HG03139 (cell line): ENCODE measurements around the gene PELI1.

Experiments used
- ATAC-seq: cut with Tn5 transposase; IDR thresholded peaks from one replicate; pipeline ENCODE4 v1.9.1; 2021; ENCODE audit not compliant: unreplicated experiment

PELI1 gene, protein sequence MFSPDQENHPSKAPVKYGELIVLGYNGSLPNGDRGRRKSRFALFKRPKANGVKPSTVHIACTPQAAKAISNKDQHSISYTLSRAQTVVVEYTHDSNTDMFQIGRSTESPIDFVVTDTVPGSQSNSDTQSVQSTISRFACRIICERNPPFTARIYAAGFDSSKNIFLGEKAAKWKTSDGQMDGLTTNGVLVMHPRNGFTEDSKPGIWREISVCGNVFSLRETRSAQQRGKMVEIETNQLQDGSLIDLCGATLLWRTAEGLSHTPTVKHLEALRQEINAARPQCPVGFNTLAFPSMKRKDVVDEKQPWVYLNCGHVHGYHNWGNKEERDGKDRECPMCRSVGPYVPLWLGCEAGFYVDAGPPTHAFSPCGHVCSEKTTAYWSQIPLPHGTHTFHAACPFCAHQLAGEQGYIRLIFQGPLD

DNA sequence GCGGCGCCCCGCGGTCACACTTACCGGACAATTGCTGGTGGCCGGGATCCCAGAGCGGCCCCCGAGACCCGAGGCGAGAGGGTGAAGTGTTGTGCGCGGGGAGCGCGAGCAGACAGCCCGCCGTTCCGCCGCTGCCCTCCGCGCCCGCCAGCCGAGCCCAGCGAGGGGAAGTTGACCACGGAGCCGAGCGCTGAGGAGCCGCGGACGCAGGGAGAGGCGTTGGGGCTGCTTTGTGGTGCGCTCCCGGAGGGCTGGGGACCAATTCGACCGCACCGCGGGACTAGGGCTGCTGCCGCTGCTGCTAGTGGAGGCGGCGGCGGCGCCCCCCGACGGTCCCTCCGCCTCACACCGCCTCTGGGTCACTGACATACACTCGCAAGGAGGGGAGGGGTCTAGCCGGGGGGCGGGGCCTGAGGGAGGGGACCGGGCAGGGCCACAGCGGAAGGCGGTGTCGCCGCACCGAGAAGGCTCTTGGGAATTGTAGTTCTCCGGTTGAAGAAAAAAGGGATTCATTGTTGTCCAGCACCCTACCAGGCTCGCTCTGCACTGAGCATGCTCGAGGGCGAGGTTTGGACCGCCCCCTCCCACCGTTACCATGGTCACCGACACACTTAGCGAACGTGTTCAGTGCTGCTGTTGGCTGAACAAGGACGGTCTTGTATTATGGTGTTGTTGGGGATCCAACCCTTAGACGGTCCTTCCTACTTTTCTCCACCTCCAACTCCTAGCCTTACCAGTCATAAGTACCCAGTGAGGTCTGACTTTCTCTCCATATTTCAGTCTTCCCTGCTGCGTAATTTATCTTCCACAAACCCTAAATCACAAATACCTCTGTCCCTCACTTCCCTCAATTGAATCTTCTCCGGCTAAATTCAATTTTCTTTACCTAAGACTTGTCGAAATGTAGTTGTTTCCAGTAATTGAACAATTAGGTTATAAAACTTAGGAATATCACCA is at the start of gene PELI1:
TSS of gene PELI1 (minus strand) at position 364 of the 957 bp plus-strand sequence. CDS start 36,110 bp downstream, outside the sequence.
- ATAC-seq: peak; percentile 76

GRCh38 chr2:64193491-64193890 is 49.3 kb upstream of the PELI1 start:
- no peak for ATAC-seq

- ATAC-seq: no peak
Measured at GRCh38 chr2:64192664-64193105, 48.5 kb upstream of the PELI1 start.

- ATAC-seq: no peak
Measured at GRCh38 chr2:64192125-64192479, 47.9 kb upstream of the PELI1 start.

DNA sequence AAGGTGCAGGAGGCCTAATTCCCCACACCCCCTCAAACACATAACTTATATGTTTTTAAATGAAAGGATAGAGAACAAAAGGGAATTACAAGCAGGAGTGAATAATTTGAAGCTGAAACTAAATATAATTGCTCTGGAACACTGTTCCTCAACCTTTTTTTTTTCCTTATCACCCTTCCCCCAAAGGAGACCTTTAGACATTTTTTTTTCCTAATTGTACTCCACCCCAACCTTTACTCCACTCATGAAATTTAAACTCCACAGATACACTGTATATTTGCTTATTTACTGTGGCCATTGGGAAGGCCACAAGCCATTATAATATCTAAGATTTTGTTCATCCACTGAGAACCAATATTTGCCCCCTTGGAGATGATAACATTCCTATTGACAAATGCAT is 45.4 kb upstream of the PELI1 start:
- no peak for ATAC-seq

DNA sequence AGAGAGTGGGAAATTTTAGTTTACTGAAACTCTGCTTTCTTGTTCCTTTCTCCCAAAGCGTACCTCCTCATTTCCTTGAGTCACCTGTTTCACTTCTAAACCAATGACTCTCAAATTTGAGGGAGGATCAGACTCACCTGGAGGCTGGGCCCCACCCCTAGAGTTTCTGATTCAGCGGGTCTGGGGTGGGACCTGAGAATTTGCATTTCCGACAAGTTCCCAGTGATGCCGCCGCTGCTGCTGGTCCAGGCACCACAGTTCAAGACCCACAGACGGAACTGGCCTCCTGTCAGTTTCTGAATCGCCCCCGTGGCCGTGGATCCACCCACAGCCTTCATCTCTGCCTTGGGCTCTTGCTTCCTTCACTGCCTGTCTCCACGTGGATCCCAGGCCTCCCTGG is 44.9 kb upstream of the PELI1 start:
- ATAC-seq: no peak

- no peak for ATAC-seq
Measured at GRCh38 chr2:64186699-64187605, 42.7 kb upstream of the PELI1 start.

DNA sequence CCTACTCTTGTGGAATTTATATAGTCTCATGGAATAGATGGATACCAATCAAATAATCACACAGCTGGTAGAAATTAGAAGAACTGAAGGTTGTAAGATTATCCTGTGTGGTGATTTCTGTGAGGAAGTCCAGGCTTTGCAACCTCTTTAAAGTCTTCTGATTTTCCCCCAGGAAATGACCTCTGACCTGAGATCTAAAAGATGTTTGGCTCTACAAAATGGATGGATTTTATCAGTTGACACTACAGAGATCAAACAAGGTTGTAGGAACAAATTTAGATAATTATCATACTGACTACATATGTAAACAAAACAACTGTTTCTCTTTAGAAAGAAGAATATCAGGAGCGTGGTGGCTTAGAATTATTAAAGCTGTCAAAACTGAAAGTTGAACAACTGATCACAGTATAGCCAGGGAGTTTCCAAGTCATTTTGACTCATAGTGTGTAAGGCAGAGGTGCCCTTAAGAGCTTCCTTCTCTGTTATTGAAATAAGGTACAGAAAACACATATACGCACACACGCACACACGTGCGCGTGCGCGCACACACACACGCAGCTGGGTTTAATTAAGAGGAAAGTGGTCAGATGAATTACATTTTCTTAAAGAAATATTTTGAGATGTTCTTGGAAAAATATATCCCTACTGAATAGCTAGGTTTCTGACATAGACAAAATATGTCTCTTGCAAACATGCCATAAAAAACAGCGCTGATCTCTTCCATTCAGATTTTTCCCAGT is 35.5 kb upstream of the PELI1 start:
- peak; percentile 52 for ATAC-seq

DNA sequence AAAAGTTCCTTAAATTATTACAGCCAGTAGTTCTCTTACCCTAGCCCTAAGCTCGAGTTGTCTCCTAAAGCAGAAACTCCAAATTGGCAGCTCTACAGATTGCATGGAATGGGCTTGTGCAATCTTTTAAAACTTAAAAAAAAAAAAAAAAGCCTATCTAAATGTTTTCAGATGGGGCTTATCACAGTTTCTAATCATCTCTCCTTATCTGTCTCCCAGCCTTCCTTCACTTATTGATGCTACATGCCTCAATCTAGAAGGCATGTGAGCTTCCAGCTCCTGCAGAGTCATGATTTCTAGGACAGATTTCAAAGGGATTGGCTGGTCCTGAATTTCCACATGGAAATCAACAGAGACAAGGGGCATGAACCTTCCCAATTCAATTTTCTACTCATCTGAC is 33.1 kb upstream of the PELI1 start:
- ATAC-seq: no peak

- ATAC-seq: no peak
Measured at GRCh38 chr2:64175419-64176197, 31.4 kb upstream of the PELI1 start.

DNA sequence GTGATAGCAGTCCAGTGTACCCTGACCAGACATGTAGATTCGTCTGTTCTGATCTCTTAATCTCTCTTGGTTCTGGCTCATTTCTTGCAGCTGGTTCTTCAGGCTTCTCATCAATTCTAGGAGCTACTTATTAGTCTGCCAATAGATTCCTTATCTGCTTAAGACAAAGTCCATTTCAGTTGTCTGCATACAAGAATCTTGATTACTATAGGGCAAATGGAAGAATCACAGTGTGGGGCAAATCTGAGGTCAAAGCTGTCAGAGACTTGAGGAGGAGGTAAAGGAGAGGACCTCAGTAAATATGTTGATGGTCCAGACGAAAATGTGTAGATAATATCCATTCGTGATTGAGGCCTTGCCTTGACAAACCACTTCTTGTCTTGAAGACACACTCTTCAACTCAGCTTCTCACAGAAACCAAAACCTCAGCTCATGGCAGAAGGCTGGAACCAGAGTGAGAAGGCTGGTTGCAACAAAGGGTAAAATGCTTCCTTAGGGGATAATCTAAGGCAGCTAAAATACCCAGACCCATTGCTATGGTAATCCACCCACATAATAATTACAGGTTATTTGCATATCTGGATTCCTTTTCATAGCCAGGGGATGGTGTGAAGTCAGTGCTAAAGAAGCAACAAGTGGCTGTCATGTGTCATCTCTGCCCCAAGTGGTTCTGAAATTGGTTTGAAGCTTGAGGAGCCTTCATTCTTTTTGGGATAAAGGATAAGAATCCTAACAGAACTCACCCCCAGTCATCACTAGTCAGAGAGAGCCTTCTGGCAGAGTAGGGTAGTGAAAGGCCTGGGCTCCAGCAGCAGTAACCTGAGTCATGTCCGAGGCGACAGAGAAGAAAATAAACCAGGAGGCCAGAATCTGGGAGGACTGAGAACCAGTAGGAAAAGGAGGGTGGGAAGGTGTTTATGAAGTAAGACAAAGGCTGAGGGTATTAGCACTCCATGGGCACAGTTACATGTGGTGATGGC is 29.2 kb upstream of the PELI1 start:
- ATAC-seq: no peak

DNA sequence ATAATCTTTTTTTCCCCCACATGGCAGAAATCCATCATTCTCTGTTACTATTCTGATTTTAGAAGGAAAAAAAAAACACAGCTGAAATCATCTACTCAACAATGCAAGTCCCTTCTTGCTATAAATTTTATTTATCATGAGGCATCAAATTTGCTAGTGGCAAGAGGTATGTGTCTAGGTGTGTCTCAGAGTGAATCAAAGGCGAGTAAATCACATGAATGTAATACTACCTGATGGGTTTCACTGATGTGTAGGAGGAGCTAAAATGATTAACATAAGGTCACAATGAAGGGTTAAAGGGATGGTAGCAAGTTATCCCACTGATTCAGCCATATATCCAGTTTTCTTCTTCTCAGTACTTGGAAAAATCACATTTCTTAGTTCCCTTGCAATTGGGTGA is 24.5 kb upstream of the PELI1 start:
- ATAC-seq: no peak

DNA sequence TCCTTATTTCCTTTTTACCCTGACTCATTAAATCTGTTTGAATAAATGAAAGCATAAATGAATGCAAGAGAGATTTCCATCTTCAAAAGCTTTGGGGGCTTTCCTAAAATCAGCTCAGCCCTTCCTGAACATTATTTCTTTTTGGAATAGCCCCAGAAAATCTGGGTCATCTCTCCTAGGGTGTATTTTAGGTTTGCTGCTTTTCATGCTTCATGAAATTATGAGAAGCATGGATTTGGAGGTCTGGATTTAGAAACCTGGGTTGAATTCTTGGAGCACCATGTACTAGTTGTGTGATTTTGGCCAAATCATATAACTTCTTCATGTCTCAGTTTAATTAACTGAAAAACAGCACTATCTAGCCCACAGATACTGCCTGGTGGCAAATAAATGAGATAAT is 24.0 kb upstream of the PELI1 start:
- ATAC-seq: no peak

DNA sequence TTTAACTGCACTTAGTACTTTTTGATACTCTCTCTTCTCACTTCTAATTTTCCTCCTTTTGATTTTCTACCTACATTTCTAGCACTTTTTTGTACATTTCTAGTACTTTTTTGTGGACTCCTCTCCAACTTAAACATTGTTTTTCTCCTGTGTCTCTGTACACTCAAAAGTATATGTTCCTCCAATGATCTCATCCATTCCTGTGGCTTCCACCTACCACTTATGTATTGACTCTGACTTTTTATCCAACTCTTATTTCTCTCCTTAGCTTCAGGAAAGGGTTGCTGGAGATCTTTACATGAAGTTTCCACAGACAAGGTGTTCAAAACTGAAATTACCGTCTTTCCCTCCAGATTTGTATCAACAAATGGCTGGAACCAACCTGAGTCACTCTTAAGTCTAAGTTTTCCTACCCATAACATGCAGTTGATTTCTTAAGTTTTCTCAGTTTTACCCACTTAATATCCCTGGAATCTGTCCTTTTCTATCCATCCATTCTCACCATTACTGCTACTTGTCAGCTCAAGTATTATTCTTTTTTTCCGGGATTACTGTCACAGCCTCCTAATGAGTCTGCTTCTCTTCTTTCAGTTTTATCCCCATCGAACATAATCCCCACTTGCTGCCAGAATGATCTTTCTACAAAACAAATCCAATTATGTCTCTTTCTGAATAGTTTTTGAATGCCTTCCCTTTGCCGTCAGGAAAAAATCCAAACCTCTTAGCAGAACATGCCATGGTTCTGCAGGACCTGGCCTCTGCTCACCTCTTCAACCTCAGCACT is 22.6 kb upstream of the PELI1 start:
- no peak for ATAC-seq

GRCh38 chr2:64166212-64166611 is 22.0 kb upstream of the PELI1 start:
- ATAC-seq: no peak

DNA sequence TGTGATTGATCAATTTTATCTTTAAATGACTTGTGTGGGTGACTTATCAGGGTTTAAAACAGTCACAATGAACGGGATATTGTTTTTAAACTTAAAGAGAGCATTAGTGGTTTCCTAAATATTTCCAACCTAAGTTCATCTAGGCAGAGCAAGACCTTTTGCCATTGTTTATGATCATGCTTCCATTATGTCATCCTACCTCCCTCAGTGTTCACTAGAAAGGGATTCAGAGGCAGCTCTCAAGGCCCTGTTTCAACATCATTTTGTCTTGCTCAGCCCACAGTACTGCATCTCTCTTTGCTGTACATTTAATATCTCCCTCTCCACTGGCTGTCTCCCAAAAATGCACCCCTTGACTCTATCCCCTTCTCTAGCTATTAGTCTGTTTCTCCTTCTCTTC is 21.5 kb upstream of the PELI1 start:
- no peak for ATAC-seq

DNA sequence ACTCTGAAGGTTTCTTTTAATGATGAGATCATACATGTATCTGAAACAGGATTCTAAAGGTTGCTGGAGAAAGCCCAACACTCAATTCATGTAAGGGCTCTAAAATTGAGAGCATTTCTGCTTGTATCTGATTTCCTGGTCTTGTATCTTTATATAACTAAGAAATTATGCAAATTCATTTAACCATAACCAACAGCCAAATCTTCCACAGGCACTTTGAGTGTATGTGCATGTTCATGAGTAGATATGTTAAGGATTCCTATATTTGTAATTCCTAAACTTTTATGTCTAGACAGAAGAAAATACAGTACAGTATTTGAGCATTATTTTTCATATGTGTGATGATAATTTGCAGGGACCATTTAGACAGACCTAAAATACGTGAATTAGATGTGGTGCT is 20.4 kb upstream of the PELI1 start:
- no peak for ATAC-seq
